HG02970 (cell line): ENCODE data around the gene PSD2.

ENCODE experiments used
- ATAC-seq: cut with Tn5 transposase; IDR thresholded peaks from one replicate; pipeline ENCODE4 v1.9.1; 2021; ENCODE audit warnings: mild to moderate bottlenecking, moderate library complexity, moderate number of reproducible peaks; ENCODE audit not compliant: unreplicated experiment, low FRiP score

Gene PSD2

DNA sequence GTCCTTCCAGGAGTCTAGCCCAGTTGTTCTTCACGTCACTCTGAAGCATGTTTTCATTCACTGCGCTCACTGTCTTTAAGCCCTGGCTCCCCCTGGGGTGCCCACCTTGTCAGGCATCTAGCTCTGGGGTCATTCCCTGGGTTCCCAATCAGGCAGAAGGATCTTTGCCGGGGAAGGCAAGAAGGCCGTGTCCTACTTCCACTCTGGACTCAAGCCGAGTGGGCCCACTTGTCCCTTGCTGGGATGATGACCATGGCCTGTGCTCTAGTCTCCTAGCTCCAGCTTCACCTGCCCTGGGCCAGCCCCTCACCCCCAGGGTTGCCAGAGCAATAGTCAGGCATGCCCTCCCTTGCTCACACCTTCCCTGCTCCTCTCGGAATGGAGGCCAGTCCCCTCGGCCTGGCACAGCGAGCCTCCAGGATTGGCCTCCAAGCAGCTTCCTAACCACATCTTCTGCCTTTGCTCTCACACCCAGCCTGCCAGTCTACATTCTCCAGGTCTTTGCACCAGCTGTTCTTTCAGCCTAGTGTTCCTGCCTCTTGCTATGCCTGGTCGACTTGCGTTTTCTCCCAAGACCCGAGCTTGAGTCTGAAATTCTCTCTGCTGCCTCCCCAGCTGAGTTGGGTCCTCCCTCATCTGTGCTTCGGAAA is 32.2 kb upstream of the PSD2 start:
- no peak for ATAC-seq

DNA sequence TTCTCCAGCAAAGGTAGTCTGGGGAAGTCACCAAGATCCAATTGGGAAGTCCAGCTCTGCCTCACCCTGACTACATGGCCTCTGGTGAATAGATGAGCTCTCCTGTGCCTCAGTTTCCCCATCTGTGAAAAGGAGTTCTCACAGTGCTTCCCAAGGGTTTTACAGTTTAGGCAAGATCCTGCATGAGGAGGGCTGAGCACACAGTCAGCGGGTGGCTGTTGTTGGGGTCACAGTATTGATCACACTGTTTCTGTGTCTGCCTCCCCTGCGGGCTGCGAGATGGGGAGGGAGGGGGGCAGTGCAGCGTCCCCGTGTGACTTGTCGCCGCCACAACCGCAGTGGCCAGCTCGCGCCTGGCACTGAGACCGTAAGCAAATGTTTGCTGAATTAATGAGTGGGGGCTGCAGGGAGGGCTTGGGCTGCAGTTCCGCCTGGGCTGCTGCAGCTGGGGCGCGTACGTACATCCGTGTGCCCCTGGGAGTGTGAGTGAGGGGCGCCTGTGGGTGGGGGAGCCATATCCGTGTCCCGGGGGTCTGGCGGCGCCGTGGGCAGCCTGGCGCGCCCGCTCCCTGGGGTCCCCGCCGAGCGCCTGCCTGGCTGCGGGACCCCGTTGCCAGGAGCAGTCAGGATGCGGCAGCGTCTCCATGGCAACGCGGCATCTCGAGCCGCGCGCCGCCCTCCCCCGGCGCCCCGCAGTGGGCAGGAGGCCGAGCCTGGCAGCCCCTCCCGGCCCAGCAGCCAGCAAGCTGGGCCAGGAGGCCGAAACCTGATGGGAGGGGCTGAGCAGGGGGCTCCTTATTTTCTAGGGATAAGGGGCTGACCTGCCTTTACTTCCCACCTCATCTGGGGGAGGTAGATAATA is 31.4 kb upstream of the PSD2 start:
- no peak for ATAC-seq

- no peak for ATAC-seq
Observed at GRCh38 chr5:139764886-139765408, 30.7 kb upstream of the PSD2 start.

DNA sequence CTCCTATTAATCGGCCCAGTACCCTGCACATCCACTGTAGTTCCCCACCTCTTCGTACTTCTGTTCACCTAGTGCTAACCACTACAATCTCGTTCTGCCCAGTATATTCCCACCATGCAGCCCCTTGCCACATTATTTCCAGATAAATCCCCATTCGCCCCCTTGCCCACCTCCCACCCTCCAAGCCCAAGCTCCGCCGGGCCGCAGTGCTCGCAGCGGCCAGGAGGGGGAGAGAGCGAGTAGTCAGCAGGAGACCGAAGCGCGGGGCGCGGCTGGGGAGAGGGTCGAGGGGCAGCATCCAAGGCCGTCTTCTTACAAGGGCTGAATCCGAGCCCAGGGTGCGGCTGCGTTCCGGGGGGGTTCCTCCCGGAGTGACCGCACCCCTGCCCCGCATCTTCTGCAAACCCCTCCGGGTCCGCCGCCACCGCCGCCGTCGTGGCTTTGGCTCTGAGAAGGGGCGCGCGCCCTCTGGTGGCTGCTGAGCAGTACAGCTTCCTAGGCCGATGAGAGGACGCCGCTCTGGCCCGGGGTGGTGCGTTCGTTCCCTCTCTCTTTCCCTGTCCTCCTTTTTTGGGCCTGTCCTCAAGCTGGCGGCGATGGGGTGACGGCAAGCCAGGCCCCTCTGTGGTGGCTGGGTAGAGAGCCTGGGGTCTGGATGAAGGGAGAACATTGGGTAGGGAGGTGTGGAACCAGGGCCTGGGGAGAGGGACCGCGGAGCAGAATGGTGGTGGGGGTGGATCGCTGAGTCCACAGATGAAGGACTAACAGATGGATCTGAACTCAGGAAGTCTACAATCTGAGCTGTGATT is 30.0 kb upstream of the PSD2 start:
- peak; percentile 69 for ATAC-seq

DNA sequence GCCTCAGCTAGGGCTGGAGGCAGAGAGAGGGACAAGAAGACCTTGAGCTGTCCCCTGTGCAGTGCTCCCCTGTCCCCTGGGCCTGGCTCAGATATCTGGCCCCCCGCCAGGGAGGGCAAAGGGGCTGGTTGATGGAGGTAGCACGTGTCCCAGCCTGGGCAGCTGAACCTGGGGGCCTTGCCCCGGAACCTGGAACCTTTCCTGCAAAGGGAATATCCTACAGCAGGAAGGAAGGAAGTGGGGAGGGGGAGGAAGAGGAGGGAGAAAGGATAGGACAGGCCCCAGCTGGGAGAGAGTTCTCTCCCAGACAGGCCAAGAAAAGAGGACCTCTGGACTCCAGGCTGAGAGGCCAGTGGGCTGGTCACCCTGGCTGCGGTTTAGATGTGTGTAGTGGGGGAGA is 27.6 kb upstream of the PSD2 start:
- no peak for ATAC-seq

DNA sequence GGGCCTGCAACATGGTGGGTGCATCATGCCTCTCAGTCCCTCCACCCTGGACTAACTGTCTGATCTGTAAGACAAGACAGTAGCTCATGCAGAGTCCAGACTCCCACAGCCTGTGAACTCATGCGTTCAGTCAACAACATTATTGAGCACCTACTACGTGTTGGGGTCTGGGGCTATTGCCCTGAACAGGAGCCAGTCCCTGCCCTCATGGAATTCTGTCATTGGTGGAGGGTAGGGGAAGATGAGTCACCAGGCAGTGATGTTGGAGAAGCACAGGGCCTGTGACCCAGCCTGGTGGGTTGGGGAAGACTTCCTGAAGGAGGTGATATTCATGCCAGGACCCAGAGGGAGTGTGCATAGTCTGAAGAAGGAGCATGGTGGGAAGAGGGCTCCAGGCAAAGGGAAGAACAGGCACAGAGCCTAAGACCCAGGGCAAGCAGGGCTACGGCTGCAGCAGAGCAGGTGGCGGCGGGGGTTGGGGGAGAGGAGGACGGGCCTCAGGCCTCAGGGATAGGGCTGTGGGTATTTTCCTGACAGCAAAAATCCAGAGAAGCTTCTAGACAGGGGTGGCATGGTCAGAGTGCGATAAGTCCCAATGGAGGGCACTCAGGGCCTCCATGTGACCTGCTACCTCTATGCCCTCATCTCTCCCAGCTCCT is 26.7 kb upstream of the PSD2 start:
- ATAC-seq: no peak

- no peak for ATAC-seq
Observed at GRCh38 chr5:139769477-139769876, 26.1 kb upstream of the PSD2 start.

GRCh38 chr5:139770722-139771121 is 24.9 kb upstream of the PSD2 start:
- ATAC-seq: no peak

DNA sequence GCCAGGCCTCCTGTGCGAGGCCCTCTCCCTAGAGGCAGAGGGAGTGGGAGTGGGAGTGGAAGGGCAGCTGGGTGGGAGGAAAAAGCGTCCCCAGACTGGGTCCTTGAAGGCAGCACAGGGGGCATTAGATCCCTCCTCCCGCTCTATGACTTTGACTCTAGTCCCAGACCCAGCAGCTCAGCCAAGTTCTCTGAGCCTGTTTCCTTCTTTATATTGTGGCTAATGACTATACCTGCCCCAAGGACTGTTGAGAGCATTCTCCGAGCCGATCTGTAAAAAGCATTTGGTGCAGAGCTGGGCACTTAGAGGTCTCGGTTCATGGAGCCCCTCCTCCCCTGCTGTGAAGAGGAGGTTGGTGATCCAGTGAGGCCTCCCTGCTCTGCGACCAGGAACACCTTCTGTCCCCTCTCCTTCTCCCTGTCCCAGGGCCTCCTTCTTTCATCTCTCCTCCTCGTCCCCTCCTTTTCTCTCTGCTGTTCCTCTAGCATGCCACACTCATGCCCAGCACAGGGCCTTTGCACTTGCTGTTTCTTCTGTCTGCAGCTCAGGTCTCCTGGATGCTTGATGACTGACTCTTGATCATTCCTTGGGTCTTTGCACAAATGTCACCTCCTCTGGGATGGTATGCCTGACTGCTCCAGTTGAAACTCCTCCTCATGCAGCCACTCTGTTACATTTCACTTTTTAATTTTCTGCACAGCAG is 23.4 kb upstream of the PSD2 start:
- no peak for ATAC-seq

GRCh38 chr5:139772927-139773690 is 22.5 kb upstream of the PSD2 start:
- no peak for ATAC-seq

DNA sequence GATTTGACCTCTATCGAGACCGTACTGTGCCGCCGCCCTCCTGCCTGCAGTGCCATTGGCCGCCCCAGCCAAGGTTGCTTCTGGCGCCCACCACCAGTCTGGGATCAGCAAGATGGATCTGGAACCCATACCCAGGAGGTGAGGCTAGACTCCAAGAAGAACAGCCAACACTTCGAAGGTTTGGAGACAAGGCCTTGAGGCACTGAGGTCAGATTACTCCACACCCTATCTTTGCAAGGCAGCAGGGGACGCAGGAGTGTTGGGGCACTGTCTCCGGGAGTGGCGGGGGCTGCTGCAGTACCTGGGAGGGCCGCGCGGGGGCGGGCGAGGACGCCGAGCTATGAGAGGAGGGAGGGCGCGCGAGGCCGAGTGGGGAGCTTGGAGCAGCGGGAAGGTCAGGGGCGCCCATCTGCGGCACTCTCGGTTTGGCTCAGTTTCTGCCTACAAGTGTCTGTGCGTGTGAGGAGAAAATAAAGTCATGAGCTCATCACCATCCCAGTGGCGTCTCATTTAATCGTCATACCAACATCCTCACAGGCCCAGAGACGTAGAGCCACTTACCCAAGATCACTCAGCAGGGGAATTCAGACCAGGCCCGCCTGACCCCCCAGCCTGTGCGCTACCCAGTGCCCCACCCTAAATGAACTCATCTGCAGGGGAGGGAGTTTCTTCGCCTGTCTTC is 20.5 kb upstream of the PSD2 start:
- no peak for ATAC-seq

- no peak for ATAC-seq
Observed at GRCh38 chr5:139775872-139776271, 19.7 kb upstream of the PSD2 start.

- no peak for ATAC-seq
Observed at GRCh38 chr5:139776861-139777260, 18.7 kb upstream of the PSD2 start.

DNA sequence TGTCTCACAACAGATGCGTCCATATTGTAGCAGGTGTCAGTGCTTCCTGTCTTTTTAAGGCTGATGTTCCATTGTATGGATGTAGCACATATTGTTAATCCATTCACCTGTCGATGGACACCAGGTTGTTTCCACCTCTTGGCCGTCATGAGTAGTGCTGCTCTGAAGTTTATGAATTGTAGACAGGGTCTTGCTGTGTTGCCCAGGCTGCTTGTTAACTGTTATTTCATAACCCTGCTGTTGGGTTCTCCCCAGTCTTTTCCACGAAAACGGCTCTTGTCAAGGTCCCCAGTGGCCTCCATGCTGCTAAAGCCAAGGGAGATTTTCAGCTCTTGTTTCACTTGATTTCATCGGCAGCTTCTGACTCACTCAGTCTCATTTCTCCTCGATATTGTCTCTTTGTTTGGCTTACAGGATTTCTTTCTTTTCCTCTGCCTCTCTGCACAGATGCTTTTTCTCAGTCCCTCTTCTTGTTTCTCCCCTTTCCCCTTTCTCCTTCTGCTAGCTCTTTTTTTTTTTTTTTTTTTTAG is 12.1 kb upstream of the PSD2 start:
- no peak for ATAC-seq

DNA sequence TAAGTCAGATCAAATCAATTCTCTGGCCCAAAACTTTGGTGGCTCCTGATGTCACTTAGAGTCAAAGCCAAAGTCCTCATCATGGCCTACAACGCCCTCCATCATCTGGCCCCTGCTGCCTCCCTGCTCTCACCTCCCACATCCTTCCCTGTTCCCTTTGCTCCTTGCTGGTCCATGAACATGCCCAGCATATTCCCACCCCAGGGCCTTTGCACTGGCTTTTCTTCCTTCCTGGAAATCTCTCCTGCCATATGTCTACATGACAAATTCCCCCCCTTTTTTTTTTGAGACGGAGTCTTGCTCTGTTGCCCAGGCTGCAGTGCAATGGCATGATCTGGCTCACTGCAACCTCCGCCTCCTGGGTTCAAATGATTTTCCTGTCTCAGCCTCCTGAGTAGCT is 11.1 kb upstream of the PSD2 start:
- ATAC-seq: no peak

GRCh38 chr5:139787257-139787567 is 8.4 kb upstream of the PSD2 start:
- ATAC-seq: no peak

GRCh38 chr5:139787568-139788293 is 7.9 kb upstream of the PSD2 start:
- ATAC-seq: no peak
